Measurements from ENCODE around the gene RAC2. TPM values are rescaled to one million over a fixed set of nuclear protein-coding genes. Genes with fewer than 3 reads are reported as not detected.

The RAC2 gene
- total and polyA plus RNA-seq, 9 of the 15 experiments (the other 6 are each of a cell fraction or from before 2014, with no cell fraction given) = 22.7 to 103 (median 43.3) TPM

GRCh38 chr22:37266581-37267134 is 22.6 kb upstream of the RAC2 start (continued):
- TF ChIP-seq TRIM28 (IDR thresholded peaks at IDR 0.05) = no peak
- TF ChIP-seq RERE (CRISPR knock-in tag; IDR thresholded peaks at IDR 0.05; ENCODE audit: borderline replicate concordance) = no peak
- TF ChIP-seq CBX5 (IDR thresholded peaks at IDR 0.05; ENCODE audit: borderline replicate concordance, low read depth) = no peak

Data from K562 (cell line).